ENCODE results near the gene FBXL16.
A peak's percentile ranks its signal among the peaks of the same experiment; 100 is the strongest.

The FBXL16 gene

GRCh38 chr16:721765-722540, 16.4 kb upstream of the FBXL16 start:
- DNase-seq: no peak

- DNase-seq: no peak
These were observed 15.6 kb upstream of the FBXL16 start, which contains the start of gene ANTKMT for GRCh38 chr16:720990-721764. ANTKMT (plus strand) TSS chr16:721146; CDS start chr16:721275, 129 bp downstream.

GRCh38 chr16:720447-720989, 14.9 kb upstream of the FBXL16 start:
- DNase-seq: peak; percentile 16 to 20

GRCh38 chr16:719815-720446, 14.3 kb upstream of the FBXL16 start:
- peak in 1 of 2 experiments; percentile 11 for DNase-seq

GRCh38 chr16:718922-719321, 13.3 kb upstream of the FBXL16 start:
- DNase-seq: no peak

- no peak for DNase-seq
These were observed 12.8 kb upstream of the FBXL16 start for GRCh38 chr16:718389-718788.

- no peak for DNase-seq
These were observed 12.0 kb upstream of the FBXL16 start for GRCh38 chr16:717450-718245.

- no peak for DNase-seq
These were observed 11.2 kb upstream of the FBXL16 start for GRCh38 chr16:716768-717325.

- no peak for DNase-seq
These were observed 10.6 kb upstream of the FBXL16 start for GRCh38 chr16:716200-716568.

GRCh38 chr16:715477-716199, 10.0 kb upstream of the FBXL16 start:
- no peak for DNase-seq

GRCh38 chr16:714558-715476, 9.2 kb upstream of the FBXL16 start, which contains the start of gene METRN:
METRN (plus strand) TSS chr16:715118; CDS start chr16:715290, 172 bp downstream.
- DNase-seq: peak; percentile 26 to 40

GRCh38 chr16:714079-714478, 8.5 kb upstream of the FBXL16 start:
- DNase-seq: no peak

- DNase-seq: peak in 1 of 2 experiments; percentile 13
These were observed 7.2 kb upstream of the FBXL16 start for GRCh38 chr16:712740-713250.

- DNase-seq: peak in 1 of 2 experiments; percentile 6
These were observed 6.1 kb upstream of the FBXL16 start for GRCh38 chr16:711548-712320.

GRCh38 chr16:711084-711483, 5.5 kb upstream of the FBXL16 start:
- DNase-seq: no peak

- no peak for DNase-seq
These were observed 5.0 kb upstream of the FBXL16 start for GRCh38 chr16:710500-711075.

GRCh38 chr16:709566-710499, 4.2 kb upstream of the FBXL16 start:
- no peak for DNase-seq

- no peak for DNase-seq
These were observed 3.4 kb upstream of the FBXL16 start for GRCh38 chr16:708959-709358.

Measured in Kasumi-1 (cell line).